Coronary artery (tissue), 2 donors: ENCODE data around the gene PFKFB3.
"Not testable (repeated sequence)": the region's sequence is repeated elsewhere in the genome, so short reads cannot be mapped to it uniquely, and the experiment has no call there.

Experiments
- DNase-seq: peaks from one replicate; pipeline ENCODE4 v3.0.0-alpha.2; 2017; ENCODE audit warnings: low spot score
- H3K27ac ChIP-seq, 2 donors: fragments of 200-600 bp; sonication (generic); one replicate each; pipeline ENCODE4 v1.5.1; 2016 to 2019
- H3K4me3 ChIP-seq: fragments of 200-600 bp; sonication (generic); 2 replicates; pipeline ENCODE4 v1.5.1; 2016; ENCODE audit warnings: mild to moderate bottlenecking, moderate library complexity
- TF ChIP-seq, protein P1 (sequence below): fragments of 200-600 bp; sonication (generic); IDR thresholded peaks from one replicate; pipeline ENCODE4 v1.5.1; 2019; ENCODE audit warnings: antibody characterized with exemption

The PFKFB3 gene

DNA sequence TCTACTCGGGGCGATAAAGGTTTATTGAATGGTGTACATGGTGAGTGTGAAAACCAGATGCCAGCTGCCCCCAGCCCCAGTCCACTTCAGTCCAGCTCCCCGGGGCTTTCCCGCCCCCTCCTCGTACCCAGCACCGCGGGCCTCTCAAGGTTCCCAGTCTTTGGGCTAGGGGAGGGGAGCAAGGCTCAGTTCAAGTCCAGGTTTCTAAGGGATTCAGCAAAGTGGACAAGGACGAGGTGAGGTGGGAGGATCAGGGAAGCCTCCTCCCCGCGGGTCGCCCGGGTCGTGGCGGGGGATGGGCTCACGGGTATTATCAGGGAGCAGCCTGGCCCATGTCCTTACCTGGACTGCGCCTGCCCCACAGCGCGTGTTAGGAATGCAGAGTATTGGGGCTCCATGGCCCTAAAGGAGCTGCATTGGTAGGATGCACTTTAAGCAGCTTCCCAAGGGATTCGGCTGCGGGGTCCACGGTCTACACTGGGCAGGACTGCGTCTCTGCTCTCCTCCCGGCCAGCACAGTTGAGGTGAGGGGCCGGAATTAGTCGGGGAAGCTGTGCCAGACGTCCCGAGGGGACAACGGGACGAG lies 541 bp upstream of the PFKFB3 start:
- DNase-seq, result no peak
- H3K27ac ChIP-seq, result peak overlapping the region; percentile 96 to 99
- TF ChIP-seq, protein P1, sequence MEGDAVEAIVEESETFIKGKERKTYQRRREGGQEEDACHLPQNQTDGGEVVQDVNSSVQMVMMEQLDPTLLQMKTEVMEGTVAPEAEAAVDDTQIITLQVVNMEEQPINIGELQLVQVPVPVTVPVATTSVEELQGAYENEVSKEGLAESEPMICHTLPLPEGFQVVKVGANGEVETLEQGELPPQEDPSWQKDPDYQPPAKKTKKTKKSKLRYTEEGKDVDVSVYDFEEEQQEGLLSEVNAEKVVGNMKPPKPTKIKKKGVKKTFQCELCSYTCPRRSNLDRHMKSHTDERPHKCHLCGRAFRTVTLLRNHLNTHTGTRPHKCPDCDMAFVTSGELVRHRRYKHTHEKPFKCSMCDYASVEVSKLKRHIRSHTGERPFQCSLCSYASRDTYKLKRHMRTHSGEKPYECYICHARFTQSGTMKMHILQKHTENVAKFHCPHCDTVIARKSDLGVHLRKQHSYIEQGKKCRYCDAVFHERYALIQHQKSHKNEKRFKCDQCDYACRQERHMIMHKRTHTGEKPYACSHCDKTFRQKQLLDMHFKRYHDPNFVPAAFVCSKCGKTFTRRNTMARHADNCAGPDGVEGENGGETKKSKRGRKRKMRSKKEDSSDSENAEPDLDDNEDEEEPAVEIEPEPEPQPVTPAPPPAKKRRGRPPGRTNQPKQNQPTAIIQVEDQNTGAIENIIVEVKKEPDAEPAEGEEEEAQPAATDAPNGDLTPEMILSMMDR, result no peak
- H3K4me3 ChIP-seq, result peak overlapping the region; percentile 99

DNA sequence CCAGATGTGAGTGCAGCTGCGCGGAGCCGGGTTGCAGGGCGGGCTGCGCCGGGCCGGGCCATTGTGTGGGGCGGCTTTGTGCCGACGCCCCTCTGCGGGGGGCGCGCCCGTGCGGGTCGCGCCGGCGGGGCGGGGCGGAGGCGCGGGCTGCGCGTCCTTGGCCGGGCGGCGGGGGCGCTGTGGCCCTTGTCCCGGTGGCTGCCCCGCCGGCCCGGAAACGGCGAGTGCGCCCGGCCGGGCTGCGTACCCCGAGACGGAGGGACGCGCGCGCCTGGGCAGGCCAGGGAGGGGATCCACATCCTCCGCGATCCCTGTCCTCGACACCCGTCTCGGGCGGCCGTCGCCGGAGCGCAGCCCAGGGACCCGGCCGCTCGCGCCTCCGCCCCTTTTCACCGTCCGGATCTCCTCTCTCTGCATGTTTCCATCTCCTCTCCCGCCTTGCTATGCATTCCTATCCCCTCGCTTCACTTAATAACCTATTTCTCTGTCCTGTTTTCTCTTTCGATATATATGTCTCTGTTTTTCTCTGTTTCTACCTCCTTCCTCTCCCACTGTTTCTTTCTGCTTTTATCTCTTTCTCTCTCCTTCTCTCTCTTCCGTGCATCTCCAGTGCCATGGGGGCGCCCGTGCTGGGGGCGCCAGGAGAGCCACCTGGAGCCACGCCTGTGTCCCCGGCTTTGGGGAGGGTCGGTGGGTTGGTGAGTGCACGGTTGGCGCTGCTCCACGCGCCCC lies 765 bp downstream of the PFKFB3 start:
- Histone ChIP-seq H3K4me3 (peak overlapping the region; percentile 99), H3K27ac (peak overlapping the region; percentile 96 to 99)
- TF ChIP-seq, protein P1, result no peak
- no peak for DNase-seq

DNA sequence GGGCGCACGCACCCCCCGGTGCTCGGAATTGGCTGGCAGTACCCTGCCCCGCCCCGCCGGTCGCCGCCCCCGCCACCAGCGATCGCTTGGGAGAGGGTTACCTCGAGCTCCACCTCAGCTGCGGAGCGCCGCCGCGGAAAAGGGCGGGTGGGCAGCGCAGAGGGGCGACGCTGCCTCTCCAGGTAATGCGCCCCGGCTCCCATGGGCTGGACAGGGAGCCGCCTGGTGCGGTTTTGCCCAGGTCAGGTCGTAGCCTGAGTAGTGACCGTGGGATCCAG lies 1.3 kb downstream of the PFKFB3 start:
- TF ChIP-seq, protein P1, result no peak
- DNase-seq, result no peak
- Histone ChIP-seq H3K4me3 (peak overlapping the region; percentile 99), H3K27ac (peak overlapping the region; percentile 96 to 99)

DNA sequence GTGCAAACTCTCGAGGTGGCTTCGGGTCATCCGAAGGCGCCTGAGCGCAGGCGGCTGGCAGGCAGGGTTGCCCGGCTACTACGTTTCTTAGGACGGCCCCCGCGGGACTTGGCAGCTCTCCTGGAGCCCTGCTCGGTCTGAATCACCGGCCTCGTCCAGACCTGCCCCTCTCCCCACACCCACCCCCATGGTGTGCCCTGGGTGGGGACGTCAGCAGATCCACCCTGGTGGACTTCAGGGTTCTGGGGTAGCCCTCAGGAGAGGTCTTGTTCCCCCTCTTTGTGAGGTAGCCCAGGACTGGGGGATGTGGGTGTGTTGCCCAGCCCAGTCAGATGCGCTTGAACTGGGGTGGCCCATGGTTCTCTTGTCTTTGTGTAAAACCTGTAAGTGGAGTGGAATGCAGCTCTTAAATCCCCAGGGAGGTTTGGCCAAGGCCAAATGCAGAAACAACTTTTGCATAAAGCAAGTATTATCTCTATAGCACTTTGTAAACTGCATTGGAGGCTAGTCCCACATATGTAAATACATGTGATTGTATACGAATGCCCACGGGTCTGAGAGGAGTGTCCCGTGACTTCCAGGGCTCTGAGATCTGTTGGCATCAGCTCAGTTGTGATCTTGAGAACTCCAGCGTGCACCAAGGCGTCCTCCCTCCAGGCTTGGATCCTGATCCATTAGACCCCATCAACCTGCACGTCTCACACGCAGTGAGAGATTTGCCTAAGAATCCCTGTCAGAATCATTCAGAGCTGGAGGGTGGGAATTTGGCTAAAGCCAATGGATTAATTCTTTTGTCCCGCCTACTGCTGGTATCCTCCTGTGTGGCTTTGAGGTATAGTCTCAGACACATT lies 1.8 kb downstream of the PFKFB3 start:
- TF ChIP-seq, protein P1, result no peak
- peak; percentile 87 for DNase-seq
- H3K27ac ChIP-seq, result peak overlapping the region; percentile 96 to 99
- H3K4me3 ChIP-seq, result peak overlapping the region; percentile 99

DNA sequence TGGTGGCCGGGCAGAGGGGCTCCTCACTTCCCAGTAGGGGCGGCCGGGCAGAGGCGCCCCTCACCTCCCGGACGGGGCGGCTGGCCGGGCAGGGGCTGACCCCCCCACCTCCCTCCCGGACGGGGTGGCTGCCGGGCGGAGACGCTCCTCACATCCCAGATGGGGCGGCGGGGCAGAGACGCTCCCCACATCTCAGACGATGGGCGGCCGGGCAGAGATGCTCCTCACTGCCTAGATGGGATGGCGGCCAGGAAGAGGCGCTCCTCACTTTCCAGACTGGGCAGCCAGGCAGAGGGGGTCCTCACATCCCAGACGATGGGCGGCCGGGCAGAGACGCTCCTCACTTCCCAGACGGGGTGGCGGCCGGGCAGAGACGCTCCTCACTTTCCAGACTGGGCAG lies 3.8 kb downstream of the PFKFB3 start:
- H3K27ac ChIP-seq, DNase-seq, H3K4me3 ChIP-seq: not testable (repeated sequence)

DNA sequence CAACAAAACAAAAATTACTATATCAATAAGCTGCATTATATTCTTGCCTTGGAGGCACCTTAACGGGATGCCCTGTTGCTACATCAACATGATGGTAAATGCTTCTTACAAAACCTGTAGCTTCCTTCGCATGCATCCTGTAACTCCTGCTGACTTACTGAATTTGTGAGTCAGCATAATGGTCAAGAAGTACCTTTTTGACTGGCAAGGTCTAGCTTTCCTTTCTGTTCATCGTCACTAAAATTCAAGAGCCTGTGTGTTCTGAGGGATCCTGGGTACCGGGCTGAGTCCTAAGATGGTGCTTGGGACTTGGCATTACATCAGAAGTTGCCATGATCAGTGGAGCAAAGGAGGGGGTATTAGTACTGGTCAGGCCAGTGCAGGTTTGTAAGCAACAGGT lies 4.9 kb downstream of the PFKFB3 start:
- Histone ChIP-seq H3K4me3 (no peak overlapping the region), H3K27ac (no peak overlapping the region)
- DNase-seq, result no peak
- TF ChIP-seq, protein P1, result no peak

DNA sequence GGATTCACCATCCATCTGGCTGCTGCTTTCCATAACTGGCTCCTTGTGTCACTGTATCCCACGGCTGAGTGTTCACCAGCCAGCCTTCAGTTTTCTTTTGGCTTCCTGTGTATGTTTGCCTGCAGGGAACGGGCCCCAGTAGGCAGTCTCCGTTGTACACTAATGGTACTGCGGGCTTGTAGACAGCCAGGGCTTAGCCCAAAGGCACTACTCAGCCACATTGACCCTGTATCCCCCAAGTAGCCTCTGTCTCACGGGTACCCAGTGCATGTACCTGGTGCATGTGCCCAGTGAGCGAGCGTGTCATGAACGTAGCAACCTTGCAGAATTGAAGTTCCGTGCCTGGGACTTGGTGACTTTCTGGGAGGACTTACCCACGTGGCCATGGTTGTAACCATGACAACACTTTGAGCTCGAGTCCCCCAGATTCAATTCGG lies 6.1 kb downstream of the PFKFB3 start:
- TF ChIP-seq, protein P1, result no peak
- Histone ChIP-seq H3K4me3 (no peak overlapping the region), H3K27ac (no peak overlapping the region)
- no peak for DNase-seq
